Activated CD4-positive, alpha-beta T cell treated with anti-CD3 and anti-CD28 coated beads, Interleukin-2, amount 50 U/mL, for 16 hours (primary cell): ENCODE data around the gene EIF4A3.

Experiments
- DNase-seq: peaks from one replicate; pipeline ENCODE4 v3.0.0-alpha.2; 2020

EIF4A3 gene

DNA sequence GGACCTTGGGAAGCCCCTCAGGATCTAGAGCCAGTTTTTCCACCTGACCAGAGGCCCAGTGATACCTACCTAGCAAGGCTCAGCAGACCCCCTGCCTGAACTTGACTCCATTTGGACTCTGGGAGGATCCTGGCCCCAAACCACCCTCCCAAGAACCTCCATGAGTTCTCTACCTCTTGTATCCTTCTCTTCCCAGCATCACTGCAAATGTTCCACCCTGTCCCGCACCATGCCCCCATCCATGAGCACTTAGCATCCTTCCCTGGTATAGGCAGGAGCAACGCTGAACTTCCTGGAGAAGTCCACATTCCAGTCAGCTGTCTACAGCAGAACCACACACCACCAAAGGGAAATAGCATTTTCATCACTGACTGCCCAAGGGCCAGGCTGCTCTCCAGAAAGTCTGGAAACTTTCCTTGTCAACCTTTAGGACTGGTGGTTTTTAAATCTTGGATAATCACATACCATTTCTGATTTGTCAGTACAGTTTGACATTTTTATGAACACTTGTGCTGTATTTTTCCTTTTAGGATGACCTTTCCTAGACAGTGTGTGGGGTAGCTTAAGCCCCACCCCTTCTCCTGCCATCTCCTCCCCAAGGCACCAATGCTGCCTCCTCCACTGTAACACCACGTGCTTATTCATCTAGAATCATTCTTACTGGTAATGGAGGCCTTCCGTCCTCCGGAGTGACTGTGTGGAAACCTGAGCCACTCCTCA is 13.9 kb downstream of the EIF4A3 start:
- no peak for DNase-seq

DNA sequence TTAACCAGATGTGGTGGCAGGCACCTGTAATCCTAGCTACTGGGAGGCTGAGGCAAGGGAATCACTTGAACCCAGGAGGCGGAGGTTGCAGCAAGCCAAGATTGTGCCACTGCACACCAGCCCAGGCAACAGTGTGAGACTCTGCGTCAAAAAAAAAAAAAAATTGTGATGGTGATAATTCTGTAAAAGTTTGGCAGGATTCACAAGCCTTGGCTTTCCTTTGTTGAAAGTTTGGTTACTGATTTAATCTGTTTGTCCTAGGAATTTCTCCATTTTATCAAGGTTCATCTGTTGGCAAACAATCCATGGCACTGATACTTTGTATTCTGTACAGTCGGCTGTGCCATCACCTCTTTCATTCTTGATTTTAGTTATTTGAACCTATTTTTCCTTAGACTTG is 15.9 kb downstream of the EIF4A3 start:
- no peak for DNase-seq

DNA sequence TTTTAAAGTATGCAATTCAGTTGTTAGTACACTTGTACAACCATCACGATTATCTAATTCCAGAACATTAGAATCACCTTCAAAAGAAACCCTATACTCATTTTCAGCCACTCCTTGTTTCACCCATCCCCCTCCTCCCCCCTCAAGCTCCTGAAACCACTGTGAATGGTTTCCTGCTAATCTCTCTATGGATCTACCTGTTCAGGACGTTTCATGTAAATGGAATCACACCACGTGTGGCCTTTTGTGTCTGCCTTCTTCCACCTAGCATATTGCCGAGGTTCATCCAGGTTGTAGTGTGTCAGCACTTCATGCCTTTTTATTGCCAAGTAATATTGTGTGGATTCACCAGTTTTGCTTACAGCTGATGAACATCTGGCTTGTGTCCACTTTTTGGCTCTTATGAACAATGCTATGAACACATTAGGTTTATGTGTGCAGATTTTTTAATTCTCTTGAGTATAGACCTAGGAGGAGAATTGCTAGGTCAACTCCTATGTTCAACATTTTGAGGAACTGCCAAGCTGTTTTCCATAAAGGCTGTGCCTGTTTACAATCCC is 17.8 kb downstream of the EIF4A3 start:
- DNase-seq, result no peak

- DNase-seq, result no peak
These were observed 20.5 kb downstream of the EIF4A3 start for GRCh38 chr17:80126449-80126715.

DNA sequence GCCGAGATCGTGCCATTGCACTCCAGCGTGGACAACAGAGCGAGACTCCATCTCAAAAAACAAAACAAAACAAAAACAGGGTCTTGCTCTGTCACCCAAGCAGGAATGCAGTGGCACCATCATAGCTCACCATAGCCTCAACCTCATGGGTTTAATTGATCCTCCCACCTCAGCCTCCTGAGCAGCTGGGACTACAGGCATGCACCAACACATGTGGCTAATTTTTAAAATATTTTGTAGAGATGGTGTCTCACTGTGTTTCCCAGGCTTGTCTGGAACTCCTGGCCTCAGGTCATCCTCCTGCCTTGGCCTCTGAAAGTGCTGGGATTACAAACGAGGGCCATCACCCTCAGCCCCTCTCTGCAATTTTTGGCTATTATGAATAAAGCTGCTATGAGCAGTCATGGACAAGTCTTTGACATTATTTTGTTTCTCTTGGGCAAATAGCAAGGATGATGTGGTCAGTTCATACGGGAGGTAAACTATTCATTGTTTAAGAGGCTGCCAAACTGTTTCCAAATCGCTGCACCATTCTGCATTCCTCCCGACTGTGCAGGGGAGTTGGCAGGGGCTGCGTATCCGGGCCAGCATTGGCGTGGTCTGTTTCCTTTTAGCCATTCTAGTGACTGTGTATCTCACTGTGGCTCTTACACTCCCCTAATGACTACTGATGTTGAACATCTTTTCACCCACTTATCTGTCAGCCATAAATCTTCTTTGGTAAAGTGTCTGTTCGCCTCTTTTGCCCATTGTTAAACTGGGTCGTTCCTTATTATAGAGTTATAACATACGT is 21.1 kb downstream of the EIF4A3 start:
- DNase-seq, result no peak

DNA sequence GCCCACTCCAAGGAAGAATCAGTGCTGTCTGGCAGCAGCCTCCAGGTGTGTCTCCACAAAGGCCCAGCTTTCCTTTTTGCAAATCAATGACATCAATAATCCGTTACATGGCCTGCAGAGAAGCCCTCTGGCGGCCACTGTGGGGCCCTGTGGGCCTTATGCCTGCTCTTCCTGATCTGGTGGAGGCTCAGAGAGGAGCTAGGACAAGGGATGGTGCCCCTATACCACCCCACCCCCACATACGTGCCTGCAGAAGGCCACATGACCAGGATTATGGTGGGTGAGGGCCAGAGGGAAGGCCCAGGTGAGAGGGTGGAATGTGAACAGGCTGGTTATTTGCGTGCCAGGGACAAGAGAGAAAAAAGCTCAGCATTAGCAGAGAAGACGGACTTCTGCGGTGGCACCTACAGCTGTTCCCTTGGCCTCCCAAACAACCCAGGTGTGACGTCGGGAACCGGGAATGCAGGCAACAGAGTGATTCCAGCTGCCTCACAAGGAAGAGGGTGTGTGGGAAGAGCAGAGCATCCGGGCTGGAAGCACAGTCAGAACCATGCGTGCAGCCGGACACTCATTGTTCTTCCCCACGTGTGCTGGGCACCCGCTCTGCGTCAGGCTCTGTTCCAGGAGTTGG is 22.5 kb downstream of the EIF4A3 start:
- DNase-seq, result no peak

DNA sequence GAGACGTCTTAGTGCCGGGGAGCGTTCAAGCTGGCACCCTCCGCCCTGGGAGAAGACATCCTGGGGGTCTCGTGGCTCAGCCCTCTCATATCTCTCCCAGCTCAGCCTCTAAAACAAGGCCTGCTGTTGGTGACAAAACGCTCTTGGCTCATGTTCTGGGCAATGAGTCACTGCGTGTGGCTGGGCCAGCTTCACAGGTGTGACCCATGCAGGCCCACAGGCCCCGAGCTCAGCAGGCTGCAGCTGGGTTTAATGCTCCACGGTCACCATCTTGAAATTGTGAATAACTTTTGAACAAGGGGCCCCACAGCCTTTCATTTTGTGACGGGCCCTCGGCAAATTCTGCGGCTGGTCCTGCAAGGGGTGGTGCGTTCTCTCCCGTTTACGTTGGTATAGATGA is 23.1 kb downstream of the EIF4A3 start:
- DNase-seq, result no peak

DNA sequence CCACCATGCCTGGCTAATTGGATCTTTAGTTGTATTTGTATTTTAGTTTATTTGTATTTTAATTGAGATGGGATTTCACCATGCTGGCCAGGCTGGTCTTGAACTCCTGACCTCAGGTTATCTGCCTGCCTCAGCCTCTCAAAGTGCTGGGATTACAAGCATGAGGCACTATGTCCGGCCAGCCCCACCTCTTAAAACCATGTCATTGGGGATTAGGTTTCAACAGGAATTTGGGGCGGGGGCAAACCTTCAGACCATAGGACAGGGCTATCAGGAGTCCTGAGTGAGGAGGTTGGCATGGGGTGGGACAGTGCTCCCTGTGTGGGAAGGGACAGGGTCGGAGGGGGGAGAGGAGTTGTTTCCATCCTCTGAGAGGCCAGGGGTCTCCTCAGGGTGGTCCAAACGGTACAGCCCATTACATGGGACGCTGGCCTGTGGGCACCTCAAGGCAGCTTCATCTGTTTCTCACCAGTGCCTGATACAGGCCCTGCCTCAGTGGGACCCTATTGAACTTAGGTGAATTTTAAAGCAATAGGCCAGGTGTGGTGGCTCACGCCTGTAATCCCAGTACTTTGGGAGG is 23.9 kb downstream of the EIF4A3 start:
- no peak for DNase-seq

- DNase-seq, result no peak
These were observed 24.8 kb downstream of the EIF4A3 start for GRCh38 chr17:80122026-80122575.

DNA sequence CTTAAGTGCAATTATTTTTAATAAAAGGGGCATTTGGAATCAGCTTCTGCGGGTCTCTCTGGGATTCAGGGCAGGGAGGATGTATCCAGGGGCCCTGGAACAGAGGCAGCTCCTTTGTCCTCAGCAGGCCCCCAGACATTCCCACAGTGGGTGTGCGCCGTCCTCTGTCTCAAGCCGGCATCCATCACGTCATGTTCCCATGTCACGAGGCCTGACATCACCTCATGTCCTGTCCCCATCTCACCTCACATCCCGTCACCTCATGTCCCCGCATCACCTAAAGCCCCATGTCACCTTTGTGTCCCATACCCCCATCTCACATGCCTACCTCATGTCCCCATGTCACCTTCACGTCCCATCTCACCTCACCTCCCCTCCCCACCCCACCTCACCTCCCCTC is 27.1 kb downstream of the EIF4A3 start:
- no peak for DNase-seq

DNA sequence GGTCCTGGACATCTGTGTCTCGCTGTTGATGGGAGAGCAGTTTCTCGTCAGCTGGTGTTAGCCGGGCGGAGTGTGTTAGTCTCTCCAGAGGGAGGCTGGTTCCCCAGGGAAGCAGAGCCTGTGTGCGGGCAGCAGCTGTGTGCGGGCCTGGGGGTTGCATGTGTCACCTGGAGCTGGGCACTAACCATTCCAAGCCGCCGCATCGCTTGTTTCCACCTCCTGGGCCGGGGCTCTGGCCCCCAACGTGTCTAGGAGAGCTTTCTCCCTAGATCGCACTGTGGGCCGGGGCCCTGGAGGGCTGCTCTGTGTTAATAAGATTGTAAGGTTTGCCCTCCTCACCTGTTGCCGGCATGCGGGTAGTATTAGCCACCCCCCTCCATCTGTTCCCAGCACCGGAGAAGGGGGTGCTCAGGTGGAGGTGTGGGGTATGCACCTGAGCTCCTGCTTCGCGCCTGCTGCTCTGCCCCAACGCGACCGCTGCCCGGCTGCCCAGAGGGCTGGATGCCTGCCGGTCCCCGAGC is 27.6 kb downstream of the EIF4A3 start:
- no peak for DNase-seq

- no peak for DNase-seq
These were observed 28.2 kb downstream of the EIF4A3 start for GRCh38 chr17:80118601-80119270.

DNA sequence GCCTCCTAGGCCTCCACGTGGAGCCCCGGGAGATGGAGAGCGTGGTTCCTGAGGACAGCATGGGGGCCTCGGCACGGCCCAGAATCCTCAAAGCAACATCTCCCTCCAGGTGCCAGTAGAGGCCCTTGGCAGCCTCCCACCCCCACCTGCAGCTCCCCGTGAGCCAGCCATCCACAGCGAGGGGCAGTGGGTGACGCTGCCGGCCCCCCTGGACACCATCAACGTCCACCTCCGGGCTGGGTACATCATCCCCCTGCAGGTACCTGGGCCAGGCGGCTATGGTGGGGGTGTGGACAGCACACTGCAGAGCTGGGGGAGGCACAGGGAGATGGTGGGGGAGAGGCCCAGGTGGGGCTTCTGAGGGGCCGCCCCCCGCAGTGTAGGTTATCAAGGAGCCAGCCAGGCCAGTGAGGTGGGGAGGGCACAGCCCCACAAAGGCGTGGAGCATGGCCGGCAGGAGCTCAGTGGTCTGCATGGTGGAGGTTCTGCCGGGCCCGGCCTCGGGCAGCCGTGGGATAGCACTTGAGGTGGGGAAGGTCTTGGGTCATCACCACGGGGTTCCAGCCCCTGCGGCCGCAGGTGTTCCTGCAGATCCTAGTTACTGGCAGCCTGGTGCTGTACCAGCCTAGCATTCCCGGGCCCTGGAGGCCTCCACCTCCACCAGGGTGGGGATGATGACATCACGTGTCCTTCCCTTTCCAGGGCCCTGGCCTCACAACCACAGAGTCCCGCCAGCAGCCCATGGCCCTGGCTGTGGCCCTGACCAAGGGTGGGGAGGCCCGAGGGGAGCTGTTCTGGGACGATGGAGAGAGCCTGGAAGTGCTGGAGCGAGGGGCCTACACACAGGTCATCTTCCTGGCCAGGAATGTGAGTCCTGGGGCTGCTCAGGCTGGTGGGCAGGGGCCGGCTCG is 29.2 kb downstream of the EIF4A3 start:
- no peak for DNase-seq

DNA sequence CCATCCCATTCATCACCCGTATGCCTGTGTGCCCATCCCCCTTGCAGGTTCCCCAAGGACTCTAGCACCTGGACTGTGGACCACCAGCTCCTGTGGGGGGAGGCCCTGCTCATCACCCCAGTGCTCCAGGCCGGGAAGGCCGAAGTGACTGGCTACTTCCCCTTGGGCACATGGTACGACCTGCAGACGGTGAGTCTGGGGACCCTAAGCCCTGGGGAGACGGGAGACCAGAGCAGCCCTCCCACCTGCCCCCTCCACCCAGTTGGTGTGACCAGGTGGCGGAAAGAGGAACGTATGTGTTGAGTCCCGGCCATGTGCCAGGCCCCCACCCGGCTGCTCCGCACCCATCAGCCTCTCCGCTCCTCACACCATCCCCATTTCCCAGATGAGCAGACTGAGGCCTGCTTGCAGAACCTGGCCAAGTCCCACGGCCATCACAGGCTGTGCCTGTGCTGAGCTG is 30.0 kb downstream of the EIF4A3 start:
- no peak for DNase-seq

GRCh38 chr17:80116276-80116920 is 30.5 kb downstream of the EIF4A3 start:
- DNase-seq, result no peak

- no peak for DNase-seq
These were observed 31.8 kb downstream of the EIF4A3 start for GRCh38 chr17:80115159-80115558.

- DNase-seq, result no peak
These were observed 32.2 kb downstream of the EIF4A3 start for GRCh38 chr17:80114758-80115157.

GRCh38 chr17:80113033-80113484 is 33.9 kb downstream of the EIF4A3 start:
- no peak for DNase-seq

- DNase-seq, result no peak
These were observed 34.4 kb downstream of the EIF4A3 start for GRCh38 chr17:80112471-80113032.
